Endothelial cell of umbilical vein (primary cell): Measurements from ENCODE around the gene PSMD5.

Experiments
- CTCF ChIP-seq, 2 donors: IDR thresholded peaks; 1 replicate in 1 of 2; 2 replicates in 1 of 2; pipeline ENCODE4 v1.5.1; 2011; ENCODE audit warnings: low read length in 2 of 2, mild to moderate bottlenecking in 2 of 2, moderate library complexity in 2 of 2, control low read depth in 1 of 2, inconsistent platforms in 1 of 2, low read depth in 1 of 2; ENCODE audit not compliant: insufficient read depth in 1 of 2; ENCODE audit errors: extremely low read depth in 1 of 2
- EZH2 ChIP-seq: IDR thresholded peaks from 2 replicates; pipeline ENCODE4 v1.6.1; 2012; ENCODE audit warnings: borderline replicate concordance, low read depth, mild to moderate bottlenecking, moderate library complexity, low read length, inconsistent platforms; ENCODE audit not compliant: severe bottlenecking
- MYC ChIP-seq: IDR thresholded peaks from one replicate; pipeline ENCODE4 v1.6.1; 2011; ENCODE audit warnings: mild to moderate bottlenecking, low read depth, low read length
- POLR2A ChIP-seq: IDR thresholded peaks from 2 replicates; pipeline ENCODE4 v1.6.1; 2012; ENCODE audit warnings: low read depth, mild to moderate bottlenecking, control low read depth, low read length
- POLR2AphosphoS5 ChIP-seq: IDR thresholded peaks from 2 replicates; pipeline ENCODE4 v1.6.1; 2012; ENCODE audit warnings: low read depth, mild to moderate bottlenecking, control low read depth, low read length, moderate library complexity; ENCODE audit not compliant: insufficient read depth
- TF ChIP-seq, protein P1 (sequence below): IDR thresholded peaks from 2 replicates; pipeline ENCODE4 v1.6.1; 2011; ENCODE audit not compliant: insufficient read depth, insufficient read length

- no peak for TF ChIP-seq EZH2
- no peak for TF ChIP-seq CTCF (IDR thresholded peaks at IDR 0.05; ENCODE audit: extremely low read depth in 1 of 2, insufficient read depth in 1 of 2, low read depth in 1 of 2, low read length in 2 of 2)
- no peak for TF ChIP-seq POLR2AphosphoS5
- TF ChIP-seq, protein P1, sequence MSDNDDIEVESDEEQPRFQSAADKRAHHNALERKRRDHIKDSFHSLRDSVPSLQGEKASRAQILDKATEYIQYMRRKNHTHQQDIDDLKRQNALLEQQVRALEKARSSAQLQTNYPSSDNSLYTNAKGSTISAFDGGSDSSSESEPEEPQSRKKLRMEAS = no peak
- TF ChIP-seq POLR2A = no peak
- TF ChIP-seq MYC = no peak
Observed at GRCh38 chr9:120768247-120768646, 74.5 kb downstream of the PSMD5 start.
